Suprapubic skin (tissue), 4 donors: ENCODE data around the gene CAPN13. TPM values are rescaled to one million over a fixed set of nuclear protein-coding genes. Genes with fewer than 3 reads are reported as not detected.

ENCODE experiments used
- DNase-seq, 2 donors: peaks; one replicate each; pipeline ENCODE4 v3.0.0-alpha.2; 2019; ENCODE audit warnings: low spot score in 2 of 2
- H3K27ac ChIP-seq: fragments of 200-600 bp; sonication (generic); one replicate; pipeline ENCODE4 v1.5.1; 2019
- H3K27me3 ChIP-seq: fragments of 200-600 bp; sonication (generic); one replicate; pipeline ENCODE4 v1.5.1; 2019
- H3K36me3 ChIP-seq: fragments of 200-600 bp; sonication (generic); one replicate; pipeline ENCODE4 v1.5.1; 2019
- H3K4me1 ChIP-seq: fragments of 200-600 bp; sonication (generic); one replicate; pipeline ENCODE4 v1.5.1; 2019
- H3K4me3 ChIP-seq: fragments of 200-600 bp; sonication (generic); one replicate; pipeline ENCODE4 v1.5.1; 2019; ENCODE audit warnings: mild to moderate bottlenecking
- H3K9me3 ChIP-seq: fragments of 200-600 bp; sonication (generic); one replicate; pipeline ENCODE4 v1.5.1; 2019
- CTCF ChIP-seq, 2 donors: fragments of 200-600 bp in 1 of 2; fragments of 450-650 bp in 1 of 2; sonication (generic) in 1 of 2; IDR thresholded peaks; one replicate each; pipeline ENCODE4 v1.5.1; 2016 to 2019; ENCODE audit warnings: antibody characterized with exemption in 2 of 2, mild to moderate bottlenecking in 1 of 2, moderate library complexity in 1 of 2
- EP300 ChIP-seq: sonication (generic); formaldehyde crosslinking; IDR thresholded peaks from one replicate; pipeline ENCODE4 v1.6.1; 2017; ENCODE audit warnings: antibody characterized with exemption
- POLR2A ChIP-seq, 2 donors: fragments of 450-650 bp; IDR thresholded peaks; one replicate each; pipeline ENCODE4 v1.6.1; 2017; ENCODE audit warnings: antibody characterized with exemption in 2 of 2, mild to moderate bottlenecking in 2 of 2, moderate library complexity in 2 of 2
- POLR2AphosphoS5 ChIP-seq, 3 donors: sonication (generic); formaldehyde crosslinking; IDR thresholded peaks; one replicate each; pipeline ENCODE4 v1.6.1; 2017; ENCODE audit warnings: antibody characterized with exemption in 3 of 3
- WGBS: methylation state at CpG from one replicate; pipeline ENCODE4 v1.1.5; 2018; 5-methylcytosine and 5-hydroxymethylcytosine counted together
- total RNA-seq, 4 donors: library from RNA; depleted of rRNA; stranded (reverse); fragments of >200 nt; gene quantifications; one replicate each; pipeline ENCODE4 v1.1.0, GENCODE V29; 2016

Gene CAPN13
- total RNA-seq, 4 donors from 2014 or later = 0.26 to 1.5 (median 0.50) TPM

- Histone ChIP-seq H3K27me3 (peaks cover 24% of the 10 kb centered on the region), H3K4me1 (no peaks in the 10 kb centered on the region), H3K9me3 (no peaks in the 10 kb centered on the region), H3K27ac (no peak overlapping the region), H3K36me3 (no peaks in the 10 kb centered on the region), H3K4me3 (no peak overlapping the region)
- DNase-seq = peak in 1 of 2 donors; percentile 28
- no peak for TF ChIP-seq POLR2AphosphoS5 (IDR thresholded peaks at IDR 0.05)
- no peak for TF ChIP-seq EP300
- no peak for TF ChIP-seq CTCF (IDR thresholded peaks at IDR 0.05)
- TF ChIP-seq POLR2A (IDR thresholded peaks at IDR 0.05) = no peak
- WGBS = 79% methylated on average over 6 of the region's 6 CpGs
Observed at GRCh38 chr2:30731706-30732105, 75.5 kb downstream of the CAPN13 start.

GRCh38 chr2:30730736-30731647, 76.3 kb downstream of the CAPN13 start:
- H3K9me3 ChIP-seq = no peaks in the 10 kb centered on the region
- no peak overlapping the region for H3K27ac ChIP-seq
- no peak overlapping the region for H3K4me3 ChIP-seq
- 90% methylated on average over 16 of the region's 16 CpGs for WGBS
- H3K4me1 ChIP-seq = no peaks in the 10 kb centered on the region
- no peak for TF ChIP-seq CTCF (IDR thresholded peaks at IDR 0.05)
- TF ChIP-seq POLR2AphosphoS5 (IDR thresholded peaks at IDR 0.05) = no peak
- TF ChIP-seq POLR2A (IDR thresholded peaks at IDR 0.05) = no peak
- TF ChIP-seq EP300 = no peak
- peak in 1 of 2 donors; percentile 65 for DNase-seq
- H3K36me3 ChIP-seq = no peaks in the 10 kb centered on the region
- peaks cover 19% of the 10 kb centered on the region for H3K27me3 ChIP-seq

GRCh38 chr2:30729031-30729430, 78.2 kb downstream of the CAPN13 start:
- Histone ChIP-seq H3K4me3 (no peak overlapping the region), H3K36me3 (no peaks in the 10 kb centered on the region), H3K27ac (no peak overlapping the region), H3K27me3 (peaks cover 24% of the 10 kb centered on the region), H3K9me3 (no peaks in the 10 kb centered on the region), H3K4me1 (no peaks in the 10 kb centered on the region)
- WGBS = 68% methylated on average over 5 of the region's 5 CpGs
- no peak for DNase-seq
- no peak for TF ChIP-seq EP300
- no peak for TF ChIP-seq POLR2A (IDR thresholded peaks at IDR 0.05)

GRCh38 chr2:30722936-30723725, 84.1 kb downstream of the CAPN13 start:
- Histone ChIP-seq H3K27ac (no peak overlapping the region), H3K36me3 (no peaks in the 10 kb centered on the region), H3K27me3 (peaks cover 31% of the 10 kb centered on the region), H3K9me3 (no peaks in the 10 kb centered on the region), H3K4me1 (no peaks in the 10 kb centered on the region), H3K4me3 (no peak overlapping the region)
- TF ChIP-seq CTCF (IDR thresholded peaks at IDR 0.05) (no peak), EP300 (no peak), POLR2A (IDR thresholded peaks at IDR 0.05) (no peak), POLR2AphosphoS5 (IDR thresholded peaks at IDR 0.05) (no peak)
- 74% methylated on average over 3 of the region's 4 CpGs for WGBS
- DNase-seq = no peak

- Histone ChIP-seq H3K27ac (no peak overlapping the region), H3K27me3 (peaks cover 31% of the 10 kb centered on the region), H3K4me3 (no peak overlapping the region), H3K9me3 (no peaks in the 10 kb centered on the region), H3K4me1 (no peaks in the 10 kb centered on the region), H3K36me3 (no peaks in the 10 kb centered on the region)
- TF ChIP-seq EP300 = no peak
- no peak for TF ChIP-seq CTCF (IDR thresholded peaks at IDR 0.05)
- no peak for TF ChIP-seq POLR2A (IDR thresholded peaks at IDR 0.05)
- TF ChIP-seq POLR2AphosphoS5 (IDR thresholded peaks at IDR 0.05) = no peak
- 80% methylated on average over 5 of the region's 6 CpGs for WGBS
- DNase-seq = no peak
Observed at GRCh38 chr2:30721668-30722647, 85.3 kb downstream of the CAPN13 start.
